Activated B cell treated with CpG ODN at 0.5 μM for 24 hours (primary cell): Measurements from ENCODE around the gene TMED1. TPM values are rescaled to one million over a fixed set of nuclear protein-coding genes. Genes with fewer than 3 reads are reported as not detected.
"Not testable (repeated sequence)": the region's sequence is repeated elsewhere in the genome, so short reads cannot be mapped to it uniquely, and the experiment has no call there.

Experiments used
- ATAC-seq: fragments of 200-7000 bp; cut with Tn5 transposase; one replicate; pipeline ENCODE4 v1.10.0; 2021; ENCODE audit warnings: low read depth, mild to moderate bottlenecking, moderate library complexity
- CTCF ChIA-PET: fragments of 350-600 bp; sonication (Branson Sonifier 250); formaldehyde crosslinking; loops from one replicate; lab custom pipeline; 2021; ENCODE audit warnings: antibody characterized with exemption; lab: Charles Lee
- POLR2A ChIA-PET: fragments of 350-600 bp; sonication (Branson Sonifier 250); formaldehyde crosslinking; loops from one replicate; lab custom pipeline; 2021; ENCODE audit warnings: antibody characterized with exemption; lab: Charles Lee
- DNase-seq: peaks from one replicate; pipeline ENCODE4 v3.0.0; 2022
- H3K27ac Mint-ChIP-seq: one replicate; pipeline ENCODE4 v1.8.0; 2020; ENCODE audit warnings: mixed read lengths
- H3K27me3 Mint-ChIP-seq: one replicate; pipeline ENCODE4 v1.8.0; 2021; ENCODE audit warnings: mixed read lengths
- H3K36me3 Mint-ChIP-seq: one replicate; pipeline ENCODE4 v1.8.0; 2021; ENCODE audit warnings: low read depth, mixed read lengths
- H3K4me1 Mint-ChIP-seq: one replicate; pipeline ENCODE4 v1.8.0; 2021; ENCODE audit warnings: mixed read lengths
- H3K4me3 Mint-ChIP-seq: one replicate; pipeline ENCODE4 v1.8.0; 2020; ENCODE audit warnings: mild to moderate bottlenecking, mixed read lengths
- H3K9me3 Mint-ChIP-seq: one replicate; pipeline ENCODE4 v1.8.0; 2020; ENCODE audit warnings: mixed read lengths
- intact Hi-C: fragments of 100-400 bp; cut with micrococcal nuclease; formaldehyde crosslinking; loops from one replicate; pipeline ENCODE4 v1.15.1; 2024
- total RNA-seq: library from RNA; stranded (reverse); gene quantifications from 2 replicates; pipeline ENCODE4 v1.2.3, GENCODE V29; 2022
- TF ChIP-seq, protein P1 (sequence below): fragments of 200-600 bp; IDR thresholded peaks from one replicate; pipeline ENCODE4 v1.8.0; 2022; ENCODE audit warnings: antibody characterized with exemption, mild to moderate bottlenecking

The TMED1 gene
- total RNA-seq, 1 donor from 2014 or later: 11.9 TPM

DNA sequence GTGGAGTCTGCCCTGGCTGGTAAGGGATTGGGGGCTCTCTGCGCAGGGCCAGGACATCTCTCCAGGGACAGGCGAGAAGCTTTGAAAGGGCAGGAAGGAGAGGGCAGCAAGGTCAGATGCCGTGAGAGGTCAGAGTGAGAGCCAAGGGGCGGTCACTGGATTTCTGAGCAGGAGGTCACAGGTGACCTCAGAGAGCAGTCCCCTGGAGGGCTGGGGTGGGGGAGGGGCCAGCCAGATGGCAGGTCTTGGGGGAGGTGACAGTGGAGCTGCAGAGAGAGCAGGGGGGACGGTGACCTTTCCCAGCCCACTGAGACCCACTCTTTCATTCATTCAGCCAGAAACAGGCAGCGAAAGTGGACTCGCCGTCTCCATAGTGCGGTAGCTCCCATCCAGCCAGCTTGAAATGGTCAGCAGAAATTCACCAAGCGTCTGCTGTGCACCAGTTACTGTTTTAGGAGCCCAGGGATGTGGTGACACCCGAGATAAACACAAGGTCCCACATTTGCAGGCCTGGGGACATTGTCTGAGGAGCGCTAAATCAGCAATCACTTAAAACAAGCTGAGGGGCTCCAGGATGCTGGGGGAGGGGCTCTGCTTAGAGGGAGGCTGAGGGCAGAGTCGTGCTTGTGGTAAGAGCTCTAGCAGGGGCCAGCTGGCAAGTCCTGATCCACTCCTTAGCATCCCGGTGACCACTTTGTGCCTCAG lies 45.5 kb upstream of the TMED1 start:
- Mint-ChIP-seq H3K36me3 (peaks cover 3% of the 10 kb centered on the region), H3K9me3 (no peaks in the 10 kb centered on the region), H3K4me1 (peaks cover 28% of the 10 kb centered on the region), H3K27ac (no peak overlapping the region), H3K27me3 (no peaks in the 10 kb centered on the region), H3K4me3 (no peak overlapping the region)
- no peak for ATAC-seq
- DNase-seq: no peak
- TF ChIP-seq, protein P1, sequence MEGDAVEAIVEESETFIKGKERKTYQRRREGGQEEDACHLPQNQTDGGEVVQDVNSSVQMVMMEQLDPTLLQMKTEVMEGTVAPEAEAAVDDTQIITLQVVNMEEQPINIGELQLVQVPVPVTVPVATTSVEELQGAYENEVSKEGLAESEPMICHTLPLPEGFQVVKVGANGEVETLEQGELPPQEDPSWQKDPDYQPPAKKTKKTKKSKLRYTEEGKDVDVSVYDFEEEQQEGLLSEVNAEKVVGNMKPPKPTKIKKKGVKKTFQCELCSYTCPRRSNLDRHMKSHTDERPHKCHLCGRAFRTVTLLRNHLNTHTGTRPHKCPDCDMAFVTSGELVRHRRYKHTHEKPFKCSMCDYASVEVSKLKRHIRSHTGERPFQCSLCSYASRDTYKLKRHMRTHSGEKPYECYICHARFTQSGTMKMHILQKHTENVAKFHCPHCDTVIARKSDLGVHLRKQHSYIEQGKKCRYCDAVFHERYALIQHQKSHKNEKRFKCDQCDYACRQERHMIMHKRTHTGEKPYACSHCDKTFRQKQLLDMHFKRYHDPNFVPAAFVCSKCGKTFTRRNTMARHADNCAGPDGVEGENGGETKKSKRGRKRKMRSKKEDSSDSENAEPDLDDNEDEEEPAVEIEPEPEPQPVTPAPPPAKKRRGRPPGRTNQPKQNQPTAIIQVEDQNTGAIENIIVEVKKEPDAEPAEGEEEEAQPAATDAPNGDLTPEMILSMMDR: no peak
- CTCF ChIA-PET: no interaction called here
- intact Hi-C loops: no loop called here
- POLR2A ChIA-PET: interaction anchor here (0.5 to 0.7 kb wide), 2 partner anchors 12 to 918 kb away, joined by 3 read pairs; no protein-coding TSS in a partner anchor

DNA sequence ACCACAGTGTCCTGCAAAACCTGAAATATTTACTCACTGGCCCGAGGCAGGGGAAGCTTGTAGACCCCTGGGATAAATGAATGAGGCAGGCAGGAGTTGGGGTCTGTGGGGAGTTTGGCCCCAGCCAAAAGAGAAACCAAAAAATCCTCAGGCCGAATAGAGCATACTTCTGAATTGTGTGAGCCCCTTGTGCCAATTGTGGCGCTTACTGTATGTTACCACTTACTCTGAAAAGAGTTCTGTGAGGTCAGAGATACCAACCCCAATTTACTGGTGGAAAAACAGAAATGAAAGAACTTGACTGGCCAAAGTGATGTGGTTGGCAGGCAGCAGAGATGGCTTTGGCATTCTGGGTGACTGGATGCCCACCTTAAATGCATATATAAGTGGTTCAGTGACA lies 42.2 kb upstream of the TMED1 start:
- ATAC-seq: peak; percentile 13
- Mint-ChIP-seq H3K36me3 (peaks cover 4% of the 10 kb centered on the region), H3K4me1 (peaks cover 39% of the 10 kb centered on the region), H3K27ac (peak overlapping the region; percentile 84), H3K9me3 (no peaks in the 10 kb centered on the region), H3K4me3 (peak overlapping the region; percentile 55), H3K27me3 (no peaks in the 10 kb centered on the region)
- intact Hi-C loops: loop anchor here (1.0 to 10.0 kb wide), 4 partner anchors 50 to 773 kb away; partner anchors contain the start of genes ANGPTL6, CDKN2D, KRI1 and ODAD3
- DNase-seq: no peak
- TF ChIP-seq, protein P1: no peak
- CTCF ChIA-PET: no interaction called here
- POLR2A ChIA-PET: interaction anchor here (0.6 to 1.2 kb wide), 2 partner anchors 123 to 147 kb away, joined by 3 to 6 read pairs; no protein-coding TSS in a partner anchor

DNA sequence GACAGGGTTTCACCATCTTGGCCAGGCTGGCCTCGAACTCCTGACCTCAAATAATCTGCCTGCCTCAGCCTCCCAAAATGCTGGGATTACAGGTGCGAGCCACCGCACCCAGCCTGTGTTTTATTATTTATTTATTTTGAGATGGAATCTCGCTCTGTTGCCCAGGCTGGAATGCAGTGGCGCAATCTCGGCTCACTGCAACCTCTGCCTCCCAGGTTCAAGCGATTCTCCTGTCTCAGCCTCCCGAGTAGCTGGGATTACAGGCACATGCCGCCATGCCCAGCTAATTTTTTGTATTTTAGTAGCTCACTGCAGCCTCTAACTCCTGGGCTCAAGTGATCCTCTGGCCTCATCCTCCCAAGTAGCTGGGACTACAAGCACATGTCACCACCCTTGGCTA lies 41.6 kb upstream of the TMED1 start:
- CTCF ChIA-PET: not testable (repeated sequence)

DNA sequence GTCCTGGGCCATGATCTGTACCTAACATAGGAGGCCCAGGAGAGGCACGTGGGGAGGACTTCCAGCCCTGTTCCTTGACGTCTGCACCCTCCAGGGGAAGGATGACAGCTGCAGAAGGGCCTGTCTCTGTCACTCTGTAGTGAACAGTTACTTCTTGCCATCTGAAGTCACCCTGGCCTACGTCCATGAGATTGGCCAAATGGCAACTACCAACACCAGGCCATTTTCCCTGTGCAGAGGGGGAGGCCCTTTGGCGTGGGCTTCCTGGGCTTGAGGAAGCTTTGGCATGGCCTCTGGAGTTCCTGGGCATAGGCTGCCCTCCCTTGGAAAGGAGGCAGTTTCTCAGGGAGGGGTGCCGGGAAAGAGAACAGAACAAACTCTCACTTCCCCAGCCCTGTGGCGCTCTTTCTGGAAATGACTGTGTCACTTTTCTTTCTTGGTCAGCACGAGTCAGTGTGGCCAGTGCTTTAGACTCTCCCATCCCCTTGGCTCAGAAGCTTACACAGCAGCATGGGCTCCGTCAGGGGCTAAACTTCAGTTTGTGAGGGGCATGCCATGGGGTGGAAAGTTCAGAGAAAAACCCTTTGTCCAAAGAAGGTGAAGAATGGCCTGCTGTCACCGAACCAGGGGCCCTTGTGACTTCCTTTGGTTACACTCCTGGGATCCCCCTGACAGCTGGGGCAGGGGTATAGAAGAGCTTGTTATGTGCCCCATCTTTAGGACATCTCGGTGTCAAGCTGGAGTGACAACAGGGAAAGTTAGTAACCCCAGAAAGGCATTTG lies 40.6 kb upstream of the TMED1 start:
- ATAC-seq (peak; percentile 62), DNase-seq (no peak)
- Mint-ChIP-seq H3K9me3 (no peaks in the 10 kb centered on the region), H3K27ac (peak overlapping the region; percentile 84), H3K36me3 (peaks cover 4% of the 10 kb centered on the region), H3K4me1 (peaks cover 49% of the 10 kb centered on the region), H3K4me3 (peak overlapping the region; percentile 59), H3K27me3 (no peaks in the 10 kb centered on the region)
- ChIA-PET CTCF (interaction anchor here (1.0 kb wide), 1 partner anchor 13 kb away, joined by 3 read pairs; no protein-coding TSS in a partner anchor), POLR2A (interaction anchor here (0.6 to 1.2 kb wide), 3 partner anchors 41 to 681 kb away, joined by 3 to 7 read pairs (median 3); partner anchors contain the start of gene TMED1)
- intact Hi-C loops: loop anchor here (10.0 kb wide), 2 partner anchors 312 to 772 kb away; partner anchors contain the start of genes ANGPTL6, CDKN2D, KRI1 and PPAN
- TF ChIP-seq, protein P1: no peak

More for the DNA sequence above, 41.6 kb upstream of the TMED1 start:
- intact Hi-C loops: loop anchor here (1.0 to 10.0 kb wide), 4 partner anchors 51 to 773 kb away; partner anchors contain the start of genes ANGPTL6, CDKN2D, KRI1 and ODAD3
- POLR2A ChIA-PET: interaction anchor here (1.0 to 1.2 kb wide), 2 partner anchors 42 to 146 kb away, joined by 3 to 7 read pairs; partner anchors contain the start of gene TMED1
- not testable (repeated sequence) for H3K36me3 Mint-ChIP-seq, H3K27me3 Mint-ChIP-seq, DNase-seq, H3K9me3 Mint-ChIP-seq, ATAC-seq
- Mint-ChIP-seq H3K27ac (peak overlapping the region; percentile 84), H3K4me3 (peak overlapping the region; percentile 55), H3K4me1 (peaks cover 45% of the 10 kb centered on the region)

DNA sequence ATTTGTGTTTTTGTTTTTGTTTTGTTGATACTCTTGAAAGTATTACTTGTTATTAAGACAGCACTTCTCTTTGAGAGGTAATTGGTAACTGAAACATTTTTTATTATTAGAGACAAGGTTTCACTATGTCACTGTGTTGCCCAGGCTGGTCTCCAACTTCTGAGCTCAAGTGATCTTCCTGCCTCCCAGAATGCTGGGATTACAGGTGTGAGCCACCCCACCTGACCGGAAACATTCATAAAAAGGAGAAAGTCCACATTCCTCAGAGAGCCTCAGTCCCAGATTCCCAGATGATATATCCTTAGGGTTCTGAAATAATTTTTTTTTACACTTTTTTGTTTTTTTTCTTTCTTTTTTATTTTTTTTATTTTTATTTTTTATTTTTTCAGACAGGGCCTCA lies 38.0 kb upstream of the TMED1 start:
- H3K27me3 Mint-ChIP-seq: no peaks in the 10 kb centered on the region
- POLR2A ChIA-PET: interaction anchor here (0.6 to 3.3 kb wide), 5 partner anchors 19 to 219 kb away, joined by 3 to 18 read pairs (median 7); partner anchors contain the start of genes DNM2 and TMED1
- H3K36me3 Mint-ChIP-seq: peaks cover 2% of the 10 kb centered on the region
- ATAC-seq: no peak
- H3K4me3 Mint-ChIP-seq: peak overlapping the region; percentile 38
- H3K27ac Mint-ChIP-seq: peak overlapping the region; percentile 30
- intact Hi-C loops: loop anchor here (5.0 to 10.0 kb wide), 3 partner anchors 222 to 769 kb away; partner anchors contain the start of genes ANGPTL6, CDKN2D, ILF3 and KRI1
- CTCF ChIA-PET: no interaction called here
- peaks cover 52% of the 10 kb centered on the region for H3K4me1 Mint-ChIP-seq
- TF ChIP-seq, protein P1: no peak
- no peak for DNase-seq
- H3K9me3 Mint-ChIP-seq: no peaks in the 10 kb centered on the region
